ENCODE data around the gene MSANTD4.

- TF ChIP-seq CTCF (IDR thresholded peaks at IDR 0.05) (no peak), POLR2A (IDR thresholded peaks at IDR 0.05) (no peak), EP300 (IDR thresholded peaks at IDR 0.05) (no peak)
These were observed 4.9 kb downstream of the MSANTD4 start for GRCh38 chr11:106017093-106017492.
